Stimulated activated CD4-positive, alpha-beta T cell treated with anti-CD3 and anti-CD28 coated beads, Interleukin-1b, Interleukin-23, amount 100 ng/mL, for 24 hours (primary cell): ENCODE measurements around the gene GPR17.

Experiments used
- DNase-seq, 4 experiments: peaks; one replicate each; pipeline ENCODE4 v3.0.0-alpha.2; 2020; ENCODE audit warnings: low read depth in 4 of 4, low spot score in 1 of 4

The GPR17 gene

GRCh38 chr2:127685410-127686080, 39.6 kb downstream of the GPR17 start:
- no peak for DNase-seq

- no peak for DNase-seq
Measured at GRCh38 chr2:127688405-127688804, 42.5 kb downstream of the GPR17 start.

- no peak for DNase-seq
Measured at GRCh38 chr2:127690696-127691095, 44.7 kb downstream of the GPR17 start.

- no peak for DNase-seq
Measured at GRCh38 chr2:127694986-127695385, 49.0 kb downstream of the GPR17 start.

- peak in 2 of 4 experiments; percentile 24 to 34 for DNase-seq
Measured at GRCh38 chr2:127695491-127696472, 49.8 kb downstream of the GPR17 start.

GRCh38 chr2:127697482-127698180, 51.7 kb downstream of the GPR17 start:
- no peak for DNase-seq

GRCh38 chr2:127698553-127699355, 52.8 kb downstream of the GPR17 start:
- DNase-seq: no peak

GRCh38 chr2:127700527-127701192, 54.7 kb downstream of the GPR17 start:
- no peak for DNase-seq

- peak; percentile 74 to 85 (median 79) for DNase-seq
Measured at GRCh38 chr2:127701193-127701650, 55.3 kb downstream of the GPR17 start, which contains the start of gene SFT2D3. TSS of gene SFT2D3 (plus strand) at chr2:127701497. CDS start at chr2:127701529, 32 bp downstream.

- DNase-seq: peak; percentile 37 to 65 (median 55)
Measured at GRCh38 chr2:127701651-127702394, 55.9 kb downstream of the GPR17 start.
